Astrocyte of the hippocampus (primary cell): ENCODE results near the gene PRR3.

Source experiments
- DNase-seq: peaks from one replicate; pipeline ENCODE4 v3.0.0; 2011; ENCODE audit warnings: low read depth, low spot score

The PRR3 gene

DNA sequence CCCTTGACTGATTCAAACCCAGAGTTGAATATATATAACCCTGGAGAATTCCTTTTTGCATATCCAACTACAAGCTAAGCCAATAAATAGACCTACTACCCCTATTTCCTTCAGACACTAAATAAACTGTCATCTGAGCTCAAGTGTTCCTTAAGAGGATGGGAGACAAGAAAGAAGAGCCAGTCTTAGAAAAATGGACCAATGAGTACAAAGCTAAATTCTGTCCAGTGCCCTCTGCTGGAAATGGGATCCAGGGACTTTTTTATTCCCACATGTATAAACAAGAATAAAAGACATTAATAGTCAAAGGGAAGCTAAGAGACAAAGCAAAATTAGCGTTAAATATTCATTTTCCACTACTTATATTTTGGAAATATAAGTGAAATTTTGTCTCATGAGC lies 55.1 kb downstream of the PRR3 start:
- DNase-seq = peak; percentile 50

DNA sequence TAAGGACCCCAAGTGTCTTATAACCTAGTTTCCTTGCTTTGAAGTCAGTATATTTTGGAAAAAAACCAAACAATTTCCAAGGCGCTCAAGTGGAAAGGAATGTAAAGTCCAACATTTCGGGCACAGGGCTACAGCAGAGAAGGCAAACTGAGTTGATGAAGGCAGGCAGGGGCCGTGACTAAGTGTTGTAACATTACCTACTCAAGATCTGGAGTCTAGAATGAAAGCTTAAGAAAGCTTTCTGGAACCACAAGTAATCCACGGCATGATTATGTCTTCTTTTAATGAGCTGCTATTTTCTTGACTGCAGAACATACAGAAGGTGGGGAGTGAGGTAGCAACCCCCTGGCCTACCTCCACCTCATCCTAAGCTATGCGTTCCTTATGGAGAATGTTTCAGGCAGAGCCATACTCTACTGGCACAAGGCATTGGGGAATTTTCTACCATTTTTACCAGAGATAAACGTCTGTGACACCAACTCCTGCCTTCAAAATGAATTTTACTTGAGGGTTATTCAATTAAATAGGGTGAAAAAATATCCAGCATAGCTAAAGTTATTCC lies 55.7 kb downstream of the PRR3 start:
- DNase-seq = peak; percentile 90
